ENCODE measurements around the gene ASNSD1. TPM values are rescaled to one million over a fixed set of nuclear protein-coding genes. Genes with fewer than 3 reads are reported as not detected.

Gene ASNSD1
- polyA plus RNA-seq, 1 of the 3 experiments (the other 2 are of a cell fraction): 15.5 TPM

DNA sequence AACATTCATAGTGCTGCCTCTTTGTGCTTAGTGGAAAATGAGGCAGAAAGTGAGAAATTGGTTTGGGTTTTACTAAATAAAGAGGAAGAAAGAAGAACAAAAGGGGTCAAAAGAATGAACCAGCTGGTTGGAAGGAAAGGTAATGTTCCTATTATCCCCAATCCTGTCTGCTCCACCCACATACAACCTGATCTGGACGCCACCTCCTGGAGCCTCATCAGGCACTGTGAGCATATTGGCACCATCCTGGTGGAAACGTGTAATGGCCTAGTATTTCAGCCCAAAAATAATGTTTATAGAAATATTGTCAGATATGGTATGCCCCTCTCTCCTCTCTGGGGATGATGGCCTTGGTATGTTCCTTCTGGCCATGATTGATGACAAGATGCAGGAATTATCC, 35.6 kb upstream of the ASNSD1 start:
- Histone ChIP-seq H4K20me1 (ENCODE audit: insufficient read depth) (no peaks in the 10 kb centered on the region), H3K27me3 (ENCODE audit: insufficient read depth) (no peaks in the 10 kb centered on the region), H3K9ac (no peak overlapping the region), H3K9me2 (no peaks in the 10 kb centered on the region), H2AFZ (ENCODE audit: low read depth) (no peak overlapping the region), H3K36me3 (replicated peaks in 1 of 2; ENCODE audit: control insufficient read depth in 1 of 2, insufficient read depth in 2 of 2, low read length in 1 of 2) (no peaks in the 10 kb centered on the region), H3K79me2 (ENCODE audit: insufficient read depth) (no peaks in the 10 kb centered on the region), H3K4me3 (ENCODE audit: low read depth in 2 of 2, low read length in 1 of 2) (no peak overlapping the region), H3K9me3 (no peaks in the 10 kb centered on the region), H3K4me1 (ENCODE audit: control insufficient read depth in 1 of 2, insufficient read depth in 2 of 2, low read depth in 1 of 2, low read length in 1 of 2) (0 out of 4 replicates have a peak, but pooled peaks cover 0 to 4% of the 10 kb centered on the region in 2 experiments), H3F3A (replicated peaks; ENCODE audit: insufficient read depth) (no peaks in the 10 kb centered on the region), H3K27ac (ENCODE audit: low read depth in 2 of 2, low read length in 1 of 2) (no peak overlapping the region), H3K4me2 (no peak overlapping the region)
- TF ChIP-seq ELF1 (IDR thresholded peaks at IDR 0.05) (no peak), GABPA (IDR thresholded peaks at IDR 0.05; ENCODE audit: low read depth) (no peak), YY1 (IDR thresholded peaks at IDR 0.05; ENCODE audit: low read depth) (no peak), GATA2 (CRISPR knock-in tag; IDR thresholded peaks at IDR 0.05) (no peak), MXI1 (IDR thresholded peaks at IDR 0.05; ENCODE audit: low read depth, low read length) (no peak), TEAD4 (IDR thresholded peaks at IDR 0.05; ENCODE audit: borderline replicate concordance, insufficient read depth) (no peak), SMC3 (IDR thresholded peaks at IDR 0.05; ENCODE audit: low read depth, low read length) (no peak), FOSL2 (IDR thresholded peaks at IDR 0.05; ENCODE audit: borderline replicate concordance, low read depth) (no peak), RCOR1 (IDR thresholded peaks at IDR 0.05; ENCODE audit: low read length) (no peak), USF1 (IDR thresholded peaks at IDR 0.05; ENCODE audit: borderline replicate concordance, low read depth) (no peak), CHD2 (IDR thresholded peaks at IDR 0.05; ENCODE audit: low read length, partially characterized antibody) (no peak), JUND (IDR thresholded peaks at IDR 0.05) (no peak), MEF2A (IDR thresholded peaks at IDR 0.05; ENCODE audit: borderline replicate concordance, low read depth) (no peak), TAF1 (IDR thresholded peaks at IDR 0.05; ENCODE audit: borderline replicate concordance, low read depth, low read length) (no peak), SIN3A (IDR thresholded peaks at IDR 0.05; ENCODE audit: borderline replicate concordance, low read depth, low read length) (no peak)
- TF ChIP-seq, protein P1, sequence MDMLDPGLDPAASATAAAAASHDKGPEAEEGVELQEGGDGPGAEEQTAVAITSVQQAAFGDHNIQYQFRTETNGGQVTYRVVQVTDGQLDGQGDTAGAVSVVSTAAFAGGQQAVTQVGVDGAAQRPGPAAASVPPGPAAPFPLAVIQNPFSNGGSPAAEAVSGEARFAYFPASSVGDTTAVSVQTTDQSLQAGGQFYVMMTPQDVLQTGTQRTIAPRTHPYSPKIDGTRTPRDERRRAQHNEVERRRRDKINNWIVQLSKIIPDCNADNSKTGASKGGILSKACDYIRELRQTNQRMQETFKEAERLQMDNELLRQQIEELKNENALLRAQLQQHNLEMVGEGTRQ (IDR thresholded peaks at IDR 0.05; ENCODE audit: borderline replicate concordance, low read depth, low read length): no peak
- ChIA-PET CTCF (interaction anchor here (1.4 kb wide), 1 partner anchor 35 kb away, joined by 3 read pairs; the partner anchor contains the start of gene ASNSD1), POLR2A (no interaction called here)
- WGBS (ENCODE audit: low lambda C conversion rate): 73% methylated on average over 2 of the region's 2 CpGs
- no peak for DNase-seq

DNA sequence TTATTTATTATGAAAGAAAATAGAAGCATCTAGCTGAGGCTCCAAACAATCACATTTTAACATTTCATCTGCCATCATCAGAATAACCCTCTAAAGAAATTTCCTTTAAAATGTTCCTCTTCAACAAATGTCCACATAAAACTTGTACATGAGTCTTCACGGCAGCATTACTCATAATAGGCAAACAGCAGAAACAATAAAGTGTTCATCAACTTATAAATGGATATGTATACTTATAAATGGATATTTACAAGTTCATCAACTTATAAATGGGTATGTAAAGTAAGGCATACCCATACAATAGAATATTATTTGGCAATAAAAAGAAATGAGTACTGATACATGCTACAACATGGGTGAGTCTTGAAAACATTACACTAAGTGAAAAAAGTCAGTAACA, 33.5 kb upstream of the ASNSD1 start:
- Histone ChIP-seq H3K4me2 (no peak overlapping the region), H4K20me1 (ENCODE audit: insufficient read depth) (no peaks in the 10 kb centered on the region), H3K4me3 (ENCODE audit: low read depth in 2 of 2, low read length in 1 of 2) (no peak overlapping the region), H3K27me3 (ENCODE audit: insufficient read depth) (no peaks in the 10 kb centered on the region), H3K4me1 (ENCODE audit: control insufficient read depth in 1 of 2, insufficient read depth in 2 of 2, low read depth in 1 of 2, low read length in 1 of 2) (0 out of 4 replicates have a peak, but pooled peaks cover 0 to 4% of the 10 kb centered on the region in 2 experiments), H3F3A (replicated peaks; ENCODE audit: insufficient read depth) (no peaks in the 10 kb centered on the region), H3K36me3 (replicated peaks in 1 of 2; ENCODE audit: control insufficient read depth in 1 of 2, insufficient read depth in 2 of 2, low read length in 1 of 2) (no peaks in the 10 kb centered on the region), H3K9me2 (no peaks in the 10 kb centered on the region), H3K9me3 (no peaks in the 10 kb centered on the region), H2AFZ (ENCODE audit: low read depth) (no peak overlapping the region), H3K27ac (ENCODE audit: low read depth in 2 of 2, low read length in 1 of 2) (no peak overlapping the region), H3K79me2 (ENCODE audit: insufficient read depth) (no peaks in the 10 kb centered on the region), H3K9ac (no peak overlapping the region)
- no peak for DNase-seq
- POLR2A ChIA-PET: no interaction called here
- 89% methylated on average over 1 of the region's 1 CpG for WGBS (ENCODE audit: low lambda C conversion rate)
- CTCF ChIA-PET: interaction anchor here (1.1 to 3.2 kb wide), 2 partner anchors 27 to 34 kb away, joined by 3 to 12 read pairs; partner anchors contain the start of gene ASNSD1
- TF ChIP-seq FOSL2 (IDR thresholded peaks at IDR 0.05; ENCODE audit: borderline replicate concordance, low read depth) (no peak), RXRA (IDR thresholded peaks at IDR 0.05; ENCODE audit: borderline replicate concordance, low read depth) (no peak), EZH2phosphoT487 (IDR thresholded peaks at IDR 0.05; ENCODE audit: borderline replicate concordance, low read depth) (no peak), IRF3 (IDR thresholded peaks at IDR 0.05; ENCODE audit: low read depth, low read length) (no peak), NRF1 (IDR thresholded peaks at IDR 0.05; ENCODE audit: low read depth, low read length) (no peak), PBX3 (IDR thresholded peaks at IDR 0.05) (no peak), RFX5 (IDR thresholded peaks at IDR 0.05; ENCODE audit: low read length) (no peak), FOXM1 (IDR thresholded peaks at IDR 0.05; ENCODE audit: low read depth) (no peak), ELF1 (IDR thresholded peaks at IDR 0.05) (no peak), NFIC (IDR thresholded peaks at IDR 0.05; ENCODE audit: borderline replicate concordance) (no peak), MAX (IDR thresholded peaks at IDR 0.05; ENCODE audit: low read depth) (no peak), USF1 (IDR thresholded peaks at IDR 0.05; ENCODE audit: borderline replicate concordance, low read depth) (no peak), RAD21 (IDR thresholded peaks at IDR 0.05; ENCODE audit: low read length) (no peak)
